Measurements from ENCODE around the gene LMOD1.
"Not testable (repeated sequence)": the region's sequence is repeated elsewhere in the genome, so short reads cannot be mapped to it uniquely, and the experiment has no call there.

Gene LMOD1

DNA sequence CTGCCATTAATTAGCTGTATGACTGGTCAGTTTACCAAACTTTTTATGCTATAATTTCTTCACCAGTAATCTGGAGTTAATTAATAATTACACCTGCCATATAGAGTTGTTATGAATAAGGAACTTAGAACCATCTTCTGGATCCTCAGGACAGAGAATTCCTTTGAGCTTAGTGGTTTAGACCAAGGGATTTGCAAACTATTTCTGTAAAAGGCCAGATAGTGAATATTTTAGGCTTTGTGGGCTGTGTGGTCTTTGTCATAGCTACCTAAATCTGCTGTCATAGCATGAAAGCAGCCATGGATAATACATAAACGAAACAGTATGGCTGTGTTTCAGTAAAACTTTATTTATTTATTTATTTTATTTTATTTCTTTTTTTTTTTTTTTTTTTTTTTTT is 17.9 kb upstream of the LMOD1 start:
- Histone ChIP-seq H2AK5ac (ENCODE audit: low read depth, low read length) (no peak overlapping the region), H2BK12ac (ENCODE audit: low read length) (no peak overlapping the region), H3K79me1 (ENCODE audit: low read depth, low read length) (peaks cover 1% of the 10 kb centered on the region), H3K23ac (ENCODE audit: low read depth, low read length, poor library complexity) (no peak overlapping the region), H4K91ac (ENCODE audit: low read depth, low read length, poor library complexity) (no peak overlapping the region), H4K8ac (ENCODE audit: low read depth, low read length) (no peak overlapping the region), H3K4me3 (ENCODE audit: low read length in 2 of 2) (no peak overlapping the region), H2BK15ac (ENCODE audit: low read length) (no peak overlapping the region), H3K27me3 (ENCODE audit: control insufficient read depth in 3 of 3, insufficient read depth in 3 of 3, low read depth in 1 of 3, low read length in 3 of 3) (no peaks in the 10 kb centered on the region), H3K27ac (replicated peaks; ENCODE audit: low read length) (no peak overlapping the region), H3K4ac (ENCODE audit: low read length) (no peak overlapping the region), H2BK120ac (ENCODE audit: low read depth, low read length) (no peak overlapping the region), H3K14ac (ENCODE audit: low read length) (no peak overlapping the region), H3K36me3 (replicated peaks in 1 of 2; ENCODE audit: control insufficient read depth in 2 of 2, insufficient read depth in 2 of 2, low read length in 2 of 2) (peaks cover 14 to 89% of the 10 kb centered on the region in 2 donors), H3K9ac (ENCODE audit: low read depth, low read length, poor library complexity) (no peak overlapping the region), H3K9me3 (replicated peaks in 1 of 2; ENCODE audit: control insufficient read depth in 2 of 2, insufficient read depth in 1 of 2, low read depth in 1 of 2, low read length in 2 of 2) (no peaks in the 10 kb centered on the region), H3K4me1 (ENCODE audit: control insufficient read depth in 2 of 2, insufficient read depth in 1 of 2, low read depth in 1 of 2, low read length in 2 of 2) (no peaks in the 10 kb centered on the region), H3K4me2 (ENCODE audit: insufficient read depth, low read length, poor library complexity, severe bottlenecking) (no peak overlapping the region), H2AFZ (ENCODE audit: low read length) (no peak overlapping the region), H2BK5ac (ENCODE audit: low read length) (no peak overlapping the region), H3K18ac (ENCODE audit: low read length) (no peak overlapping the region)
- WGBS, 2 donors (ENCODE audit: extremely low coverage in 2 of 2, insufficient read length in 2 of 2, insufficient replicate concordance in 1 of 2), result no CpG with 5 or more reads among the region's 1 CpG
- no peak for DNase-seq (ENCODE audit: low spot score)

DNA sequence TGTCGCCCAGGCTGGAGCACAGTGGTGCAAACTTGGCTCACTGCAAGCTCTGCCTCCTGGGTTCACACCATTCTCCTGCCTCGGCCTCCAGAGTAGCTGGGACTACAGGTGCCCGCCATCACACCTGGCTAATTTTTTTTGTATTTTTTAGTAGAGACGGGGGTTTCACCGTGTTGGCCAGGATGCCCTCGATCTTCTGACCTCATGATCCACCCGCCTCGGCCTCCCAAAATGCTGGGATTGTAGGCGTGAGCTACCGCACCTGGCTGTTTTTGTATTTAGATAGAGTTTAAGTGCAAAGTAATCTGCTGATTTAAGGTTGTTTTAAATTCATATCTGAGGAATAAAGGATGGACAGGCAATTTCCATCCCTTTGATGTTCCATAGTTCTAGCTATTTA is 16.0 kb upstream of the LMOD1 start:
- H3K27me3 ChIP-seq (ENCODE audit: control insufficient read depth in 3 of 3, insufficient read depth in 3 of 3, low read depth in 1 of 3, low read length in 3 of 3); H2AK5ac ChIP-seq (ENCODE audit: low read depth, low read length); H3K4me2 ChIP-seq (ENCODE audit: insufficient read depth, low read length, poor library complexity, severe bottlenecking); H4K8ac ChIP-seq (ENCODE audit: low read depth, low read length); H3K4ac ChIP-seq (ENCODE audit: low read length); H2BK15ac ChIP-seq (ENCODE audit: low read length); H3K9me3 ChIP-seq (replicated peaks in 1 of 2; ENCODE audit: control insufficient read depth in 2 of 2, insufficient read depth in 1 of 2, low read depth in 1 of 2, low read length in 2 of 2); H3K4me1 ChIP-seq (ENCODE audit: control insufficient read depth in 2 of 2, insufficient read depth in 1 of 2, low read depth in 1 of 2, low read length in 2 of 2); H3K18ac ChIP-seq (ENCODE audit: low read length); H2BK5ac ChIP-seq (ENCODE audit: low read length); H3K4me3 ChIP-seq (ENCODE audit: low read length in 2 of 2); H3K27ac ChIP-seq (replicated peaks; ENCODE audit: low read length); DNase-seq (ENCODE audit: low spot score); H2AFZ ChIP-seq (ENCODE audit: low read length); H4K91ac ChIP-seq (ENCODE audit: low read depth, low read length, poor library complexity); H3K23ac ChIP-seq (ENCODE audit: low read depth, low read length, poor library complexity); H2BK120ac ChIP-seq (ENCODE audit: low read depth, low read length); H3K14ac ChIP-seq (ENCODE audit: low read length); H2BK12ac ChIP-seq (ENCODE audit: low read length); H3K9ac ChIP-seq (ENCODE audit: low read depth, low read length, poor library complexity); H3K79me1 ChIP-seq (ENCODE audit: low read depth, low read length): not testable (repeated sequence)
- WGBS, 2 donors (ENCODE audit: extremely low coverage in 2 of 2, insufficient read length in 2 of 2, insufficient replicate concordance in 1 of 2), result no CpG with 5 or more reads among the region's 10 CpGs
- H3K36me3 ChIP-seq (replicated peaks in 1 of 2; ENCODE audit: control insufficient read depth in 2 of 2, insufficient read depth in 2 of 2, low read length in 2 of 2), result peaks cover 23 to 89% of the 10 kb centered on the region in 2 donors

DNA sequence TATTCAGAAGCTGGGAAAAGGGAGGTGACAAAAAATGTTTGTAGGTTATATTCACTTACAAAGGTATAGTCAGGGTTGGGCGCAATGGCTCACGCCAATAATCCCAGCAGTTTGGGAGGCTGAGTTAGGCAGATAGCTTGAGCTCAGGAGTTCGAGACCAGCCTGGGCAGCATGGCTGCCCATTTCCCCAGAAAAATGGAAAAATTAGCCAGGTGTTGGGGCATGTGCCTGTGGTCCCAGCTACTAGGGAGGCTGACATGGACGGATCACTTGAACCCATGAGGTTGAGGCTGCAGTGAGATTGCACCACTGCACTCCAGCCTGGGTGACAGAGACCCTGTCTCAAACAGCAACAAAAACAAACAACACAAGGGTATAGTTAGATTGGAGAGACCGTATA is 12.0 kb upstream of the LMOD1 start:
- Histone ChIP-seq H3K14ac (ENCODE audit: low read length) (no peak overlapping the region), H4K91ac (ENCODE audit: low read depth, low read length, poor library complexity) (no peak overlapping the region), H3K9ac (ENCODE audit: low read depth, low read length, poor library complexity) (no peak overlapping the region), H2AFZ (ENCODE audit: low read length) (no peak overlapping the region), H3K4me2 (ENCODE audit: insufficient read depth, low read length, poor library complexity, severe bottlenecking) (no peak overlapping the region), H3K23ac (ENCODE audit: low read depth, low read length, poor library complexity) (no peak overlapping the region), H3K27me3 (ENCODE audit: control insufficient read depth in 3 of 3, insufficient read depth in 3 of 3, low read depth in 1 of 3, low read length in 3 of 3) (no peaks in the 10 kb centered on the region), H3K36me3 (replicated peaks in 1 of 2; ENCODE audit: control insufficient read depth in 2 of 2, insufficient read depth in 2 of 2, low read length in 2 of 2) (peaks cover 17 to 60% of the 10 kb centered on the region in 2 donors), H3K18ac (ENCODE audit: low read length) (no peak overlapping the region), H3K27ac (replicated peaks; ENCODE audit: low read length) (no peak overlapping the region), H4K8ac (ENCODE audit: low read depth, low read length) (no peak overlapping the region), H3K4ac (ENCODE audit: low read length) (no peak overlapping the region), H2AK5ac (ENCODE audit: low read depth, low read length) (no peak overlapping the region), H3K9me3 (replicated peaks in 1 of 2; ENCODE audit: control insufficient read depth in 2 of 2, insufficient read depth in 1 of 2, low read depth in 1 of 2, low read length in 2 of 2) (no peaks in the 10 kb centered on the region), H2BK5ac (ENCODE audit: low read length) (no peak overlapping the region), H3K4me1 (ENCODE audit: control insufficient read depth in 2 of 2, insufficient read depth in 1 of 2, low read depth in 1 of 2, low read length in 2 of 2) (peaks cover 0 to 4% of the 10 kb centered on the region in 2 donors), H2BK120ac (ENCODE audit: low read depth, low read length) (no peak overlapping the region), H2BK15ac (ENCODE audit: low read length) (no peak overlapping the region), H3K4me3 (ENCODE audit: low read length in 2 of 2) (no peak overlapping the region), H3K79me1 (ENCODE audit: low read depth, low read length) (peaks cover 5% of the 10 kb centered on the region), H2BK12ac (ENCODE audit: low read length) (no peak overlapping the region)
- WGBS, 2 donors (ENCODE audit: extremely low coverage in 2 of 2, insufficient read length in 2 of 2, insufficient replicate concordance in 1 of 2), result no CpG with 5 or more reads among the region's 5 CpGs
- DNase-seq (ENCODE audit: low spot score), result no peak

DNA sequence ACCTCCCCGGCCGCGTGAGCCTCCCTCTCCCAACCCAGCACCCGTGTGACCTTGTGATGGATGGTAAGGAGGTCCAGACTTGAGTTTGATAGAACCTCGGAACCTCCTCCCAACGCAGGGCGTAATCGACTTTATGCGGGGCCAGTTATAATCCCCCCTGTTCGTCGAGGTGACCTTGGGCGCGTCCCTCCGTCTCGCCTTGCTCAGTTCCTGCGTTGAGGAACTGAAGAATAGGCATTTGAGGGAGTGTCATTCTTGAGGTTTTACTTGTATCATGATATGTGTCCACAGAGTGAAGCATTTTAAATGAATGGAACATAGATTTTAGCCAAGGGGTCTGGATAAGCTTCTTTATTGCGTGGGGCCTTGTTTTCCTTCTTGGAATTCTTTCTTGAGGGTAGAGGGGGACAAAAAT is 9.4 kb upstream of the LMOD1 start:
- H4K91ac ChIP-seq (ENCODE audit: low read depth, low read length, poor library complexity), result no peak overlapping the region
- H3K4ac ChIP-seq (ENCODE audit: low read length), result no peak overlapping the region
- peak overlapping the region; percentile 77 for H3K4me2 ChIP-seq (ENCODE audit: insufficient read depth, low read length, poor library complexity, severe bottlenecking)
- H3K9me3 ChIP-seq (replicated peaks in 1 of 2; ENCODE audit: control insufficient read depth in 2 of 2, insufficient read depth in 1 of 2, low read depth in 1 of 2, low read length in 2 of 2), result no peaks in the 10 kb centered on the region
- no CpG with 5 or more reads among the region's 17 CpGs for WGBS, 2 donors (ENCODE audit: extremely low coverage in 2 of 2, insufficient read length in 2 of 2, insufficient replicate concordance in 1 of 2)
- peaks cover 0 to 6% (median 0%) of the 10 kb centered on the region in 3 experiments for H3K27me3 ChIP-seq (ENCODE audit: control insufficient read depth in 3 of 3, insufficient read depth in 3 of 3, low read depth in 1 of 3, low read length in 3 of 3)
- H3K4me3 ChIP-seq (ENCODE audit: low read length in 2 of 2), result peak overlapping the region; percentile 82
- H2BK15ac ChIP-seq (ENCODE audit: low read length), result no peak overlapping the region
- peak overlapping the region; percentile 89 for H3K14ac ChIP-seq (ENCODE audit: low read length)
- peaks cover 5% of the 10 kb centered on the region for H3K79me1 ChIP-seq (ENCODE audit: low read depth, low read length)
- H2BK12ac ChIP-seq (ENCODE audit: low read length), result no peak overlapping the region
- H3K9ac ChIP-seq (ENCODE audit: low read depth, low read length, poor library complexity), result peak overlapping the region; percentile 99
- H2AK5ac ChIP-seq (ENCODE audit: low read depth, low read length), result peak overlapping the region; percentile 1
- peak overlapping the region; percentile 93 for H3K23ac ChIP-seq (ENCODE audit: low read depth, low read length, poor library complexity)
- no peak overlapping the region for H2BK120ac ChIP-seq (ENCODE audit: low read depth, low read length)
- no peak overlapping the region for H4K8ac ChIP-seq (ENCODE audit: low read depth, low read length)
- DNase-seq (ENCODE audit: low spot score), result no peak
- peak overlapping the region; percentile 39 for H3K27ac ChIP-seq (replicated peaks; ENCODE audit: low read length)
- peaks cover 0 to 4% of the 10 kb centered on the region in 2 donors for H3K4me1 ChIP-seq (ENCODE audit: control insufficient read depth in 2 of 2, insufficient read depth in 1 of 2, low read depth in 1 of 2, low read length in 2 of 2)
- H3K36me3 ChIP-seq (replicated peaks in 1 of 2; ENCODE audit: control insufficient read depth in 2 of 2, insufficient read depth in 2 of 2, low read length in 2 of 2), result peaks cover 11 to 34% of the 10 kb centered on the region in 2 donors
- peak overlapping the region; percentile 85 for H2AFZ ChIP-seq (ENCODE audit: low read length)
- peak overlapping the region; percentile 14 for H2BK5ac ChIP-seq (ENCODE audit: low read length)
- H3K18ac ChIP-seq (ENCODE audit: low read length), result peak overlapping the region; percentile 86
